Body of pancreas (tissue), 4 donors: ENCODE results near the gene LRRC46. TPM values are rescaled to one million over a fixed set of nuclear protein-coding genes. Genes with fewer than 3 reads are reported as not detected.

Experiments
- ATAC-seq: fragments of 150-250 bp; one replicate; pipeline ENCODE4 v1.9.1; 2016
- DNase-seq, 4 donors: peaks; one replicate each; pipeline ENCODE4 v3.0.0-alpha.2; 2019
- H3K27ac ChIP-seq, 4 donors: fragments of 200-600 bp; sonication (generic); 1 replicate in 3 of 4; 2 replicates in 1 of 4; pipeline versions ENCODE4 v1.5.1 to v1.6.1; 2016 to 2019; ENCODE audit warnings: mild to moderate bottlenecking in 1 of 4, mixed read lengths in 1 of 4, moderate library complexity in 1 of 4
- H3K27me3 ChIP-seq, 2 donors: fragments of 200-600 bp; sonication (generic); one replicate each; pipeline ENCODE4 v1.6.0; 2016; ENCODE audit warnings: mild to moderate bottlenecking in 1 of 2
- H3K36me3 ChIP-seq, 2 donors: fragments of 200-600 bp; sonication (generic); replicated peaks in 1 of 2; 2 replicates each; pipeline ENCODE4 v1.5.1; 2016; ENCODE audit warnings: low read depth in 2 of 2; ENCODE audit not compliant: insufficient read depth in 1 of 2
- H3K4me1 ChIP-seq: fragments of 200-600 bp; sonication (generic); one replicate; pipeline ENCODE4 v1.6.0; 2016
- H3K4me3 ChIP-seq, 2 donors: fragments of 200-600 bp; sonication (generic); 1 replicate in 1 of 2; 2 replicates in 1 of 2; pipeline ENCODE4 v1.5.1; 2016 to 2019
- H3K9me3 ChIP-seq, 3 donors: fragments of 200-600 bp; sonication (generic); 1 replicate in 2 of 3; 2 replicates in 1 of 3; pipeline ENCODE4 v1.5.1; 2016
- POLR2A ChIP-seq, 3 donors: fragments of 450-650 bp; IDR thresholded peaks; one replicate each; pipeline ENCODE4 v1.6.1; 2016; ENCODE audit warnings: antibody characterized with exemption in 3 of 3, mild to moderate bottlenecking in 2 of 3
- WGBS, 2 donors: methylation state at CpG; one replicate each; pipeline ENCODE4 v1.1.5; 2017; 5-methylcytosine and 5-hydroxymethylcytosine counted together
- intact Hi-C: fragments of 100-400 bp; cut with DNase I; formaldehyde crosslinking; loops from one replicate; pipeline ENCODE4 v1.15.1; 2023
- total RNA-seq, 2 donors: library from RNA; depleted of rRNA; stranded (reverse); fragments of >200 nt; gene quantifications; one replicate each; pipeline ENCODE4 v1.1.0, GENCODE V29; 2016
- TF ChIP-seq, protein P1 (sequence below), 7 experiments: fragments of 450-650 bp in 4 of 7; fragments of 200-600 bp in 3 of 7; sonication (generic) in 3 of 7; IDR thresholded peaks; one replicate each; pipeline ENCODE4 v1.5.1; 2016 to 2019; ENCODE audit warnings: antibody characterized with exemption in 7 of 7

Gene LRRC46
- total RNA-seq, 2 donors from 2014 or later = not detected

DNA sequence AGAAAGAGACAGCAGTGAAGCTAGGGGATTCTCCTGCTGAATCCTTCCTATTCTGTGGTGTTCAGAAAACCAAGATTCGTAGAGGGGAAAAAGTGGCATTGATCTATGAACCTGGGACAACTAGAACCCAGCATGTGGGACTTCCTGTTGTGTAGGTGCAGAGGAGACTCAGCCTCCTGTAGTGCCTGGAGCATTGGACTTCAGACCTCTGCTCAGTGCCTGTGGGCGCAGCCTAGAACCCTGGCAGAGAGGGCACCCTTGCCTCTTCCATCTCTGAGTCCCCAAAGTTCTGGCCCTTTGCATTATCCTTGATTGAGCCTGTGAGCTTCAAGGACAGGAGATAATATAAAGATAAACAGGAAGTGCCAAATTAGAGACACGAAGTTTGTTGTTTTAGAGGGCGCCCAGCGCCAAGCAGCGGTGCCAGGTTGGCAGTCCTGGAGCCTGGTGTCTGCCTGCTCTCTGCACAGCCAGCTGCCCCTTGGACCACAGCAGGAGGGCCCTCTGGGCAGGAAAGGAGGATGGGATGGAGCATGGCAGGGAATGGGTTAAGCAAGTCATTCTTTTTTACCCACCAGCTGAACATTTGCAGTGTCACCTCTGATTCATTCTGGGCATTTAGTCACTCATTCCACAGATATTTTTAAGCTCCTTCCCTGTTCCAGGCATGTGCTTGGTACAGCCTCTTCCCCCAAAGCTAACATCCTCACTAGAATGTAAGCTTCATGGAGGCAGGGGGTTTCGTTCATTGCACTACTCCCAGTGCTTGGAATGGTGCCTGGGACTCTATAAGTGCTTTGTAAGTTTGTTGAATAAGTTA, 31.4 kb downstream of the LRRC46 start:
- 65 to 70% methylated on average over 7 of the region's 7 CpGs for WGBS, 2 donors

DNA sequence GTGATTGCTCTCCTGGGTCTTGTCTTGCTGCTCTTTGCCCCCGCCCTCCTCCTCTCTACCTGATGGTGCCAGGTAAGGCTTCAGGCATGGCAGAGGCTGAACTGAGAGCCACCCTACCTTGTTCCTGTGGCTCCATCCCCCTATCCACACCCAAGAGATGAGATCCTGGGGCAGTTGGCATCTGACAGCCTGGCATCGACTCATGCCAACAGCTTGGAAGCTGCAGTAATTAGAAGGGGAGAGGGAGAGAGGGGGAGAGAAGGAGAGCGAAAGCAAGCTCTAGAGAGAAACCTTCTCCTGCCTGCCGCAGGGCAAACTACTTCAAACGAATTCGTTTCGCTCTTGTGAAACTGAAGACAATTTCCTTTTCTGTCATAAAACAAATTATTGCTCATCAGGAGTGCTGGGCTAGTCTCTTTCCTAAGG, 33.3 kb downstream of the LRRC46 start:
- no peak for DNase-seq
- no peak for TF ChIP-seq POLR2A (IDR thresholded peaks at IDR 0.05)
- TF ChIP-seq, protein P1, sequence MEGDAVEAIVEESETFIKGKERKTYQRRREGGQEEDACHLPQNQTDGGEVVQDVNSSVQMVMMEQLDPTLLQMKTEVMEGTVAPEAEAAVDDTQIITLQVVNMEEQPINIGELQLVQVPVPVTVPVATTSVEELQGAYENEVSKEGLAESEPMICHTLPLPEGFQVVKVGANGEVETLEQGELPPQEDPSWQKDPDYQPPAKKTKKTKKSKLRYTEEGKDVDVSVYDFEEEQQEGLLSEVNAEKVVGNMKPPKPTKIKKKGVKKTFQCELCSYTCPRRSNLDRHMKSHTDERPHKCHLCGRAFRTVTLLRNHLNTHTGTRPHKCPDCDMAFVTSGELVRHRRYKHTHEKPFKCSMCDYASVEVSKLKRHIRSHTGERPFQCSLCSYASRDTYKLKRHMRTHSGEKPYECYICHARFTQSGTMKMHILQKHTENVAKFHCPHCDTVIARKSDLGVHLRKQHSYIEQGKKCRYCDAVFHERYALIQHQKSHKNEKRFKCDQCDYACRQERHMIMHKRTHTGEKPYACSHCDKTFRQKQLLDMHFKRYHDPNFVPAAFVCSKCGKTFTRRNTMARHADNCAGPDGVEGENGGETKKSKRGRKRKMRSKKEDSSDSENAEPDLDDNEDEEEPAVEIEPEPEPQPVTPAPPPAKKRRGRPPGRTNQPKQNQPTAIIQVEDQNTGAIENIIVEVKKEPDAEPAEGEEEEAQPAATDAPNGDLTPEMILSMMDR (IDR thresholded peaks at IDR 0.05) = no peak
- intact Hi-C loops = no loop called here

More for the DNA sequence above, 31.4 kb downstream of the LRRC46 start:
- no peak for TF ChIP-seq POLR2A (IDR thresholded peaks at IDR 0.05)
- TF ChIP-seq, protein P1 (IDR thresholded peaks at IDR 0.05) = no peak
- no peaks in the 10 kb centered on the region for H3K27me3 ChIP-seq
- no peaks in the 10 kb centered on the region for H3K36me3 ChIP-seq
- intact Hi-C loops = no loop called here
- H3K27ac ChIP-seq = no peak overlapping the region
- no peaks in the 10 kb centered on the region for H3K9me3 ChIP-seq
- DNase-seq (no peak), ATAC-seq (no peak)
- no peak overlapping the region for H3K4me3 ChIP-seq
- H3K4me1 ChIP-seq = no peaks in the 10 kb centered on the region

DNA sequence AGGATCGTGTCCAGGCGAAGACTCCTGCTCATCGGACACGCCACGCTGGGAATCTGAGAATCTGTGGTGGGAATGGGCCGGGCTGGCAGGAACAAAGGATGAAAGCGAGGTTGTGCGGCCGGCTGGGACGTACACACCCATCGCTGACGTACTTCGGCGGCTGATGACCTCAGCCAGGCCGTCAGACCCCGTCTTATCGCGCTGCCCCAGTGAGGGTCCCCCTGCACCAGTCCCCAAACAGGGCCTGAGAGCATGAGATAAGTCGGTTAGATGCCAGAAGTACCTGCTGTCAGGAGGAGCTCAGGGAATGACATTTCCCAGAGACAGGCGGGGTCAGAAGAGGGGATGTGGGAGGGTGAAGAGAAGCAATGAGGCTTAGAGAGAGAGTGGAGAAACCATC, 35.5 kb downstream of the LRRC46 start:
- intact Hi-C loops = no loop called here
- no peak overlapping the region for H3K27ac ChIP-seq

More for the DNA sequence above, 33.3 kb downstream of the LRRC46 start:
- no peak for ATAC-seq
- no peak overlapping the region for H3K27ac ChIP-seq
- no peaks in the 10 kb centered on the region for H3K36me3 ChIP-seq
- H3K4me3 ChIP-seq = no peak overlapping the region
- 53 to 56% methylated on average over 7 of the region's 7 CpGs for WGBS, 2 donors
- H3K4me1 ChIP-seq = no peaks in the 10 kb centered on the region
- H3K9me3 ChIP-seq = no peaks in the 10 kb centered on the region
- H3K27me3 ChIP-seq = no peaks in the 10 kb centered on the region

DNA sequence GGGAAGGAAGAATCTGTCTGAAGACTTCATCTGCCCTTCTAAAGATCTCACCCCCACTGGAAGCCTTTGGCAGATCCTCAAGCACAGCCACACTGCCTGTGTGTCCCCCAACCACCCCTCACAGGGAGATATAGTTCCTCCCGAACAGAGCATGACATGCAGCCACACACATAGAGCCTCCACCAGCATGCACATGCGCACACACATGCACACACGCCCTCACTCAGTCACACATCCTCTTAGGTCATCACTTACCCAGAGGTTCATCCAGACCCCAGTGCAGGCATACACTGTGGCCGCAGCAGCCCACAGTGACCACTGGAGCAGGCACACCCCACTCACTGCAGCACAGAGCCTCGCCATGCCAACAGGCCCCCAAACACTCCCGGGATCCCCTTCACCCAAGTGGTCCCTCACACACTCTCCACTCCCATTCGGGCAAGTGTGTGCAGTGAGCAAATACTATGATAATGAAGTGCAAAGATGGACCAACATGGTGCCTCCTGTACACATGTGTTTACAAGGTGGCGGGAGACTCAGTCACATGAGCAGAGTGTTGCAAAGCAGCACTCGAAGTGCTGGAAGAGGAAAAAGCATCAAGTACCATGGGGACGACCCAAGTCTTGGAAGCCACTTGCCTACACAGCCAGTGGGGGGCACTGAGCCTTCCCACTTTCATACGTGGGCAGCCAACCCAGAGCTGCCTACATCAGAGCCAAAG, 36.5 kb downstream of the LRRC46 start:
- Histone ChIP-seq H3K27ac (no peak overlapping the region), H3K27me3 (peaks cover 3 to 13% of the 10 kb centered on the region in 2 donors), H3K4me1 (no peaks in the 10 kb centered on the region), H3K4me3 (no peak overlapping the region), H3K9me3 (no peaks in the 10 kb centered on the region), H3K36me3 (no peaks in the 10 kb centered on the region)
- WGBS, 2 donors = 70 to 80% methylated on average over 9 to 11 of the region's 11 CpGs
- no peak for DNase-seq
- intact Hi-C loops = no loop called here
- TF ChIP-seq, protein P1 (IDR thresholded peaks at IDR 0.05) = no peak
- no peak for TF ChIP-seq POLR2A (IDR thresholded peaks at IDR 0.05)
- ATAC-seq = no peak

More for the DNA sequence above, 35.5 kb downstream of the LRRC46 start:
- TF ChIP-seq, protein P1 (IDR thresholded peaks at IDR 0.05) = no peak
- no peak for TF ChIP-seq POLR2A (IDR thresholded peaks at IDR 0.05)
- WGBS, 2 donors = 54 to 58% methylated on average over 19 to 20 of the region's 20 CpGs
- H3K36me3 ChIP-seq = no peaks in the 10 kb centered on the region
- H3K9me3 ChIP-seq = no peaks in the 10 kb centered on the region
- ATAC-seq (no peak), DNase-seq (no peak)
- H3K4me3 ChIP-seq = no peak overlapping the region
- H3K4me1 ChIP-seq = no peaks in the 10 kb centered on the region
- H3K27me3 ChIP-seq = peaks cover 3 to 4% of the 10 kb centered on the region in 2 donors
